SW 1271 (cell line): Measurements from ENCODE around the gene TEC.

Source experiments
- DNase-seq, 2 experiments: peaks; one replicate each; lab custom pipeline; 2025; lab: John Stamatoyannopoulos, UW

TEC gene

DNA sequence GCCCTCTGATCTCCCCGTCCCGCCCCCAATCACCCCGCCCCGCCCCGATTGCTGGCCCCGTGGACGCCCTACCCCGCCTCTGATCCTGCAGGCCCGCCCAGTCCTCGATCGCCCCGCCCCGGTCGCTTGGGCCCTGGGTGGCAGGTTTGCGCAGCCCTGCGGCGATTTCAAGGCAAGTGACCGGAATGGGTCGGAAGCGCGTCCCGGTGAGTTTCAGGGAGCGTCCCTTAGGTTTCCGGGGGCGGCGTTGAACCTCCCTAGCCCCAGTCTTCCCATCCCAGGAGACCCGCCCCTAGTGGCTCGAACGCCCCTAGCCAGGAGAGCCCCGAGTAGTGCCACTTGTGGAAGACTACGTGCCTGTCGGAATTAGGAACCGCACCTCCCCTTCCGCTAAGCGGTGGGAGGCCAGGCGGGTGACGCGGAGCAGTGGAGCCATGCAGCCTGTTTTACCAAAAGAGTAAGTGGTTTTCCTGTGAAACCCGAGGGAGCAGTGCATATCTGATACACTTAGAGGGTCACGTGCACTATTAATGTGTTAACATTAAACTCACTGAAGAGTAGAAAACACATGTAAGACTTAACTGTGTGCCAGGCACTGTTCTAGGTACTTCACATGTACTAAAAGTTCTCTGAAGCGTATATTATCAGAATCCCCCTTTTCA, 354 bp upstream of the TEC start:
- peak; percentile 73 to 85 for DNase-seq

DNA sequence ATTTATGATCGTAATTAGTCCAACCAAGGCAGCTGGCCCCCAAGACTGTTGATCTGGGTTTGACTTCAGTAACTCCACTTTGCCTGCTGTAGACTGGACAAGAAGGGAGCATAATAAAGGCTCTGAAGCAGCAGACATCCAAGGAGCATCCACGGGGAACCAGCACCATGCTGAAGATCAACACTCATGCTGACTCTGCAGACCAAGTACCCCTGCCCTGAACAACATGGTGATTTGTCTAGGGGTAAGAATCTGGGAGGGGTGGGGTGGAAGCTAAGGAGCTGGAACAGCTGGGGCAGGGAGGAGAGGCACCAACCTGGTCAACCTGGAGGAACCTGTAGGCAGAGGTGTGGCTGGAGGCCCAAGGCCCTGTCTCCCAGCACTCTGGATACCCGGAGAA, 2.1 kb downstream of the TEC start:
- DNase-seq, result no peak

DNA sequence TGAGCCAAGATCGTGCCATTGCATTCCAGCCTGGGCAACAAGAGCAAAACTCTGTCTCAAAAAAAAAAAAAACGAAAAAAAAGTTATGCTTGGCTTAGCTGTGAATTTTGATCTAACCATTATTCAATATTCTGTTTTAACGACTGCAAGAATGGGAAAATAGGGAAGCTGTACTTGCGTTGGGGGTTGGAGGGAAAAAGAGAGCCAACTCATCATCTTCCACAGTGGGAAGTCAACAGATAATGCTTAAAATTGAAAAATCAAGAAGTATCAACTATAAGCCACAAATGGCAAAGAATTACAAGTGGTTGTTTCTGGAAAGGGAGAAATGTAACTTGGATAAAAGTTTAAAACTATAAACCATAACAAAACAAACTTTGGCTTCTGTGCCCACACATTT, 2.9 kb downstream of the TEC start:
- DNase-seq, result no peak

GRCh38 chr4:48262926-48263325, 6.7 kb downstream of the TEC start:
- DNase-seq, result no peak

- no peak for DNase-seq
Observed at GRCh38 chr4:48262484-48262883, 7.2 kb downstream of the TEC start.

GRCh38 chr4:48261281-48261680, 8.4 kb downstream of the TEC start:
- no peak for DNase-seq

DNA sequence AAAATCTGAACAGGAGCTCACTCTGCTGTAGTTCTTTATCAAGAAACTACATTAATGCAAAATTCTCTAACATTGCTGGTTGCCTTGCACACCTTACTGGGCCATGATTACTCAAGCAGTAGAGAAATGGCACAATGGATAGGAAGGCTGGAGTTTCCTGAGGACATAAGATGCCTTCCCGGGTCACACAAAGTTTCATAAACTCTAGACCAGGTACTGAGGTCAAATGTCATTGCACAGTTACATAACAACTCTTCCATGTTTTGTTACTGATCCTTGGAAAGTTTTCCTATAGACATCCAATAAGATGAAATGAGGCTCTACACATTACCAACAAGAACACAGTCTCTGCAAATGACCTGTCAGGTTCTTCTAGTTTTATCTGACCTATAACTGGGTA, 9.9 kb downstream of the TEC start:
- DNase-seq, result no peak

DNA sequence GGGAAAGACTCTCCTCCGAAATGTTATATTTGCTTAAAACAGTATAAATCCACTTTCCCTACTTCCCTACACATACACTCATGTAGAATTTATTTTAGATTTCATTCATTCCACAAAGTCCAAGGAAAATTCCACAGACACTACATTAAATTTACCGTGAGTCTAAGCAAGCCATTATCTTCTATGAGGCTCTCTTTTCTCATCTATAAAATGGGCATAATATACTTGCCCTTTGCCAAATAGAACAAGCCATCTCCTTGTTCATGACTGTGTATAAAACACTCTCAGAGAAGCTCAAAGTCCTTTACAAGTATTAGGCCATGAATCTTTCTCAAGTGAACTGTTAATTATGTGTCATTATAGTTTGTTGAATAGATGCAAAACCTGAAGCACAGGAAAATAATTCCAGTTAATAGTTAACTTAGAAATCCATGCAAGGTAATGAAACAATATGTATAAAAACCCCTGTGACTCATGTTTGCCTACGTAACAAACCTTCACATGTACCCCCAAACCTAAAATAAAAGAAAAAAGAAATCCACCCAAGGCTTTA, 10.7 kb downstream of the TEC start:
- DNase-seq, result no peak

GRCh38 chr4:48255959-48256342, 13.7 kb downstream of the TEC start:
- DNase-seq, result no peak

GRCh38 chr4:48255072-48255958, 14.3 kb downstream of the TEC start:
- DNase-seq, result no peak

DNA sequence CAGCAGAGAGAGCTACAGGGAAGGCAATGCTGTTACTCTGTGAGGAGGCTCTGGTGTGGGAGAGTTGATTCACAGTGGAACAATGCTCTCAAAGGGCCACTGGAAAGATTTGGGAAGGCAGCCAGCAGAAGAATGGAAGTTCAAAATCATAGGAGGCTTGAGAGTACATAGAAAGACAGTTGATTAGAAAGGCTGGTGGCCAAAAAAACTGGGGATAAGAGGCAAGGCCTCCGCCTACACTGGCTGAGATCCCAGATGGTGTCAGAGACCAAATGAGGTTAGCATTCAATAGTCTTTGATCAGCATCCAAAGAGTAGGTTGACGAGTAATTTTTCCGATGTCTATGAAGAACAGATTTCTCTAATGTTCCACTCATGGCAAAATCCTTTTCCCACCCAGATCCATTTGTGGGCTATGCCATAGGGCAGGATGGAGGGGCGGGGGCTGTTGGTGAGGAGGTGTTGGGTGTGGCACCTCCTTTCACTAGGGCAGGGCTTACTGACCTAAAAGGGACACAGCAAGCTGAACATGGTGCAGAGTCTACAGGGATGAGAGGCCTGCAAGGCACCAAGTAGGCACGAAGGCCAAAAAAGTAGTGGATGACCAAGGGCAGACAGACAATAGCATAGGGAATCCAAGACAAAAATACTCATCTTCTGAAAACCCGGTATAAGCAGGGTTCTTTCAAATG, 15.1 kb downstream of the TEC start:
- DNase-seq, result no peak

DNA sequence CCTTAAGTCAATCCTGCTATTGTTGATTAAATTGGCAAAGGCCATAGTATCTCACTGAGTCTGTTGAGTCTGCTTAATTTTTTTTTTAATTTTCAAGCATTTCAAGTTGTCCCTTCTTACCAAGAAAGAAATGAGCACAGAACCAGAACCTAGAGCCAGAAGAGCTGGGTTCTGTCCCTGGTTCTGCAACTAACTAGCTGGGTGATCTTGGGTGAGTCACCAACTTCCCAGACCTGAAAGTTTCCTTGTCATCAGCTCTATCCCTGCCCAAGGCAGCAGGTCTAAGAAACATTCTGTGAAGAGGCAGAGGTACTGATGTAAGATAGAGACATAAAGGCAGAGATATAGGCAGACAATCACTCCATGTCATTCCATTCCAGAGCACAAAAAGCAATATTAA, 17.3 kb downstream of the TEC start:
- DNase-seq, result no peak

DNA sequence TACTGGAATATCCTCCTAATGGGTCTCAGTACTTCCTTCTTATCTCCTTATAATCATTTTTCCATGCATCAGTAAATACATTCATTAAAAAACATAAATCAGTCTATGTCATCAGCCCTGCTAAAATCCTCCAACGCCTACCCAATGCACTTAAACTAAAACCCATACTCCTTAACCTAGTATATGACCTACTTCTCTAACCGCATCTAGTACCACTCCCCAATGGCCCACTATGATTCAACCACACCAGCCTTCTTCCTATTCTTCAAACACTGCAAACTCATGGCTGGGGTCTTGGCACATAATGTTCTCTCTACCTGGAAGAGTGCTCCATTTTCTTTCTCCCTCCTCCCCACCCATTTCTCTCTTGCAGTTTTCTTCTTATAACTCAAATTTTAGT, 18.7 kb downstream of the TEC start:
- no peak for DNase-seq

DNA sequence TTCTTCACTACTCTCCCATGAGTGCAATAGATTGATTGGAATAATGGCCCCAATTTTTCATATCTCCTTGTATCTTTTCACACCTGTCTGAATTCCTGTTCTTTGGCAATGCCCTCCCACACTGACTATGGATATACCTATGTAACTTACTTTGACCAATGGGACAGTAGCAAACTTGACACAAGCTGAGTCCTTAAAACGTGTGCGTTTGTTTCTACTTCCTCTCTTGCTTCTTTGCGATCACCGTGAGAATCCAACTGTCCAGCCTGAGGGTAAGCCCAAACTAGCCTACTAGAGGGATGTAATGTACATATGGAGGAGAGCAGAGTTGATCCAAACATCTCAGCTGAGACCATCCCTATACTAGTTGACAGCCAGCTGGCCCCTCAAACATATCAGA, 19.3 kb downstream of the TEC start:
- DNase-seq, result no peak

GRCh38 chr4:48249378-48249777, 20.3 kb downstream of the TEC start:
- no peak for DNase-seq

DNA sequence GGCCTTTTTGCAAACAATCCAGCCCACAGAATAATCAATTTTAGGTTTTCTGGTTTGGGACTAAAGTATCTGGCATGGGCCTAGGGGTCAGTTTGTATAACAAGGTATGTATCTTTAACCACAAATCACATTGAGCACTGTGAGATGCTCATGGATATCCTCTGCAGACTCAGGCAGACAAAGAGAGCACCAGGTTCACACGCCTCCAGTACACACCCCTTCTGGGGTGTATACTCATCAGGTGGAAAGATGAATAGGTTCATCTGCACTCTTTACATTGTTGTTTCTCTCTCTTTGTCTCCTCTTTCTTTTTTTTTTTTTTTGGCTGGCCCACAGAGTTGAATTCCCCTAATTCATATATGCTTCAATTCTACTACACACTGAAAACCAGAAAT, 21.1 kb downstream of the TEC start:
- DNase-seq, result no peak

GRCh38 chr4:48247878-48248558, 21.6 kb downstream of the TEC start:
- DNase-seq, result no peak

DNA sequence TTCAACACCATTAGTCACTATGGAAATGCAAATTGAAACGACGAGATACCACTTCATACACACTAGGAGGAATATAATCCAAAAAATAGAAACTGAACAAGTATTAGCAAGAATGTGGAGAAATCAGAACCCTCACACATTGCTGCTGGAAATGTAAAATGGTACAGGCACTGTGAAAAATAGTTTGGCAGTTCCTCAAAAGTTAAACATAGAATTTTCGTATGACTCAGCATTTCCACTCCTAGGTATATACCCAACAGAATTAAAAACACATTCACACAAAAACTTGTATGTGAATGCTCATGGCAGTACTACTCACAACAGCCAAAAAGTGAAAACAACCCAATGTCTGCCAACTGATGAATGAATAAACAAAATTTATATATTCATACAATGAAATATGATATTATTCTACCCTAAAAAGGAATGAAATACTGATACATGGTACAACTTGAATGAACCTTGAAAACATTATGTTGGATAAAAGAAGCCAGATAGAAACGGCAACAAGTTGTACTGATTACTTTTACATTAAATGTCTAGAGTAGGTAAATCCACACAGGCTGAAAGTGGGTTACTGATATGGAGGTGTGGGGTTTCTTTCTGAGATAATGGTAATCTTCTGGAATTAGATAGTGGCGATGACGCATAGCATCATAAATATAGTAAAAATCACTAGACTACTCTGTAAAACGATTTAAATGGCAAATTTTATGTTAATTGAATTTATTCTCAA, 22.3 kb downstream of the TEC start:
- no peak for DNase-seq

DNA sequence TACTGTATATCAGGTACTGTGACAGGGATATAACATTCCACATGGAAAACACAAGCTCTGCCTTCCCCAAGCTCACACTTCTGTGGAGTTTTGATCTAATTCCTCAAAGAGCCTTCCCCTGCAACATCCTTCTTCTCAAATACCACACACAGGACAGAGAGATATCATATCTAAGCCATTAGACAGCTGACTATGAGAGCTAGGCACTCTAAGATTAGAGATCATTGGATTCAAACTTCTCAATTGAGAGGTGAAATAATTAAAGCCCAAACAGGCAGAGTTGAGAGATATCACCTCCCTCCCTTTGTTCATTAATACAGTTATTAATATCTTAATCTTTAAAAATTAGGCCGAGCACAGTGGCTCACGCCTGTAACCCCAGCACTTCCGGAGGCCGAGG, 25.0 kb downstream of the TEC start:
- DNase-seq, result no peak

- DNase-seq, result no peak
Observed at GRCh38 chr4:48243887-48244286, 25.8 kb downstream of the TEC start.

GRCh38 chr4:48243429-48243828, 26.2 kb downstream of the TEC start:
- no peak for DNase-seq
